Kidney (tissue), 14 donors: ENCODE data around the gene MTERF1. TPM values are rescaled to one million over a fixed set of nuclear protein-coding genes. Genes with fewer than 3 reads are reported as not detected.

Source experiments
- DNase-seq, 5 donors: peaks; one replicate each; pipeline ENCODE4 v3.0.0-alpha.2; 2013 to 2020
- FAIRE-seq: peaks from 2 replicates; lab custom pipeline; 2012; peaks lifted over from hg19 to GRCh38; lab: Jason Lieb, UNC
- H3K27ac ChIP-seq, 2 donors: one replicate each; pipeline ENCODE4 v1.7.0; 2013; ENCODE audit warnings: low read depth in 2 of 2, low read length in 2 of 2, inconsistent platforms in 1 of 2
- H3K27me3 ChIP-seq: one replicate; pipeline ENCODE4 v1.7.1; 2013; ENCODE audit warnings: low read length, inconsistent platforms; ENCODE audit not compliant: control insufficient read depth, insufficient read depth
- H3K36me3 ChIP-seq, 3 donors: one replicate each; pipeline versions ENCODE4 v1.7.0 to v1.7.1; 2013; ENCODE audit warnings: low read length in 3 of 3, control low read depth in 1 of 3, inconsistent platforms in 1 of 3; ENCODE audit not compliant: insufficient read depth in 3 of 3, control insufficient read depth in 2 of 3
- H3K4me1 ChIP-seq, 3 donors: one replicate each; pipeline versions ENCODE4 v1.7.0 to v1.7.1; 2013; ENCODE audit warnings: low read length in 3 of 3, inconsistent platforms in 1 of 3, low read depth in 1 of 3; ENCODE audit not compliant: control insufficient read depth in 2 of 3, insufficient read depth in 2 of 3
- H3K4me3 ChIP-seq, 3 donors: one replicate each; pipeline versions ENCODE4 v1.7.0 to v1.8.1; 2013; ENCODE audit warnings: low read length in 3 of 3, control low read depth in 1 of 3, inconsistent platforms in 1 of 3
- H3K9ac ChIP-seq, 3 donors: one replicate each; pipeline versions ENCODE4 v1.7.0 to v1.7.1; 2013; ENCODE audit warnings: low read length in 3 of 3, control low read depth in 1 of 3, inconsistent platforms in 1 of 3
- H3K9me3 ChIP-seq, 3 donors: one replicate each; pipeline versions ENCODE4 v1.7.0 to v1.7.1; 2013; ENCODE audit warnings: low read length in 3 of 3, control low read depth in 1 of 3, inconsistent platforms in 1 of 3; ENCODE audit not compliant: control insufficient read depth in 2 of 3, insufficient read depth in 1 of 3
- intact Hi-C: fragments of 100-400 bp; cut with DNase I; formaldehyde crosslinking; loops from one replicate; pipeline ENCODE4 v1.11.1; 2022
- polyA plus RNA-seq: library from polyadenylated mRNA; stranded (reverse); fragments of 350-450 nt; fragmentation: Illumina TruSeq; extraction: RNeasy Lipid Tissue Mini Kit (QIAGEN cat#74804); gene quantifications from one replicate; pipeline ENCODE4 v1.2.3, GENCODE V29; 2014; ENCODE audit warnings: low read depth, low replicate concordance; ENCODE audit not compliant: insufficient read depth
- total RNA-seq: library from RNA; stranded (reverse); fragmentation: NEBNext Ultra II Directional; extraction: Animal tissue kit (Norgen Biotek cat#: 25700); gene quantifications from one replicate; pipeline ENCODE4 v1.2.1, GENCODE V29; 2021
- TF ChIP-seq, protein P1 (sequence below): IDR thresholded peaks from 3 replicates; pipeline ENCODE4 v1.5.1; 2012; ENCODE audit warnings: mild to moderate bottlenecking, moderate library complexity, borderline replicate concordance; ENCODE audit not compliant: insufficient read depth; ENCODE audit errors: extremely low read depth
- donor health status: control.
- donor health status: control.
- donor health status: control.
- donor health status: control.
- donor health status: control.
- donor health status: DM: yes; HTN: yes; CAD: no.
- donor health status: Normal renal cell carcinoma (clear cell type).

MTERF1 gene
- total and polyA plus RNA-seq, 2 donors from 2014 or later: 10.1 to 14.6 TPM

DNA sequence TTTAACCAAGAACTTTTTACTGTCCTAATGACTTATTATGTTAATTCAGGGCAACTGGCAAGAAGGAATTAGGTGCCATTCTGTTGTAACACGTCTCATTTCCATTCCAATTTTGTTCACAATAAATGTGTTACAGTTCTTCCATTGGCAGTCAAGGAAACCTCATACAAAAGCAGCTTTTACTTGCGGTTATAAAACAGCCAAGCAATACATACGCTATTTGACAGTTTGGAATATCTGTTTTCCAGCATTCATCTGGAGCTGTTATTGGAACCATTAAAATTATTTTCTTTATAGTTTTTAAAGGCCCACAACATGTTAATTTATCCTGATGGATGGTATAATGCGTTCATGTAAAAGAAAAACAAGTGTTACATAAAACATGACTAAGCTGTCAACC is 33.3 kb downstream of the MTERF1 start:
- intact Hi-C loops: no loop called here
- no peak overlapping the region for H3K9ac ChIP-seq
- H3K36me3 ChIP-seq: no peaks in the 10 kb centered on the region
- TF ChIP-seq, protein P1, sequence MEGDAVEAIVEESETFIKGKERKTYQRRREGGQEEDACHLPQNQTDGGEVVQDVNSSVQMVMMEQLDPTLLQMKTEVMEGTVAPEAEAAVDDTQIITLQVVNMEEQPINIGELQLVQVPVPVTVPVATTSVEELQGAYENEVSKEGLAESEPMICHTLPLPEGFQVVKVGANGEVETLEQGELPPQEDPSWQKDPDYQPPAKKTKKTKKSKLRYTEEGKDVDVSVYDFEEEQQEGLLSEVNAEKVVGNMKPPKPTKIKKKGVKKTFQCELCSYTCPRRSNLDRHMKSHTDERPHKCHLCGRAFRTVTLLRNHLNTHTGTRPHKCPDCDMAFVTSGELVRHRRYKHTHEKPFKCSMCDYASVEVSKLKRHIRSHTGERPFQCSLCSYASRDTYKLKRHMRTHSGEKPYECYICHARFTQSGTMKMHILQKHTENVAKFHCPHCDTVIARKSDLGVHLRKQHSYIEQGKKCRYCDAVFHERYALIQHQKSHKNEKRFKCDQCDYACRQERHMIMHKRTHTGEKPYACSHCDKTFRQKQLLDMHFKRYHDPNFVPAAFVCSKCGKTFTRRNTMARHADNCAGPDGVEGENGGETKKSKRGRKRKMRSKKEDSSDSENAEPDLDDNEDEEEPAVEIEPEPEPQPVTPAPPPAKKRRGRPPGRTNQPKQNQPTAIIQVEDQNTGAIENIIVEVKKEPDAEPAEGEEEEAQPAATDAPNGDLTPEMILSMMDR: no peak
- DNase-seq (no peak), FAIRE-seq (no peak)
- no peaks in the 10 kb centered on the region for H3K27me3 ChIP-seq
- H3K27ac ChIP-seq: no peak overlapping the region
- peaks cover 0 to 3% (median 0%) of the 10 kb centered on the region in 3 donors for H3K9me3 ChIP-seq
- no peak overlapping the region for H3K4me3 ChIP-seq
- H3K4me1 ChIP-seq: no peaks in the 10 kb centered on the region

DNA sequence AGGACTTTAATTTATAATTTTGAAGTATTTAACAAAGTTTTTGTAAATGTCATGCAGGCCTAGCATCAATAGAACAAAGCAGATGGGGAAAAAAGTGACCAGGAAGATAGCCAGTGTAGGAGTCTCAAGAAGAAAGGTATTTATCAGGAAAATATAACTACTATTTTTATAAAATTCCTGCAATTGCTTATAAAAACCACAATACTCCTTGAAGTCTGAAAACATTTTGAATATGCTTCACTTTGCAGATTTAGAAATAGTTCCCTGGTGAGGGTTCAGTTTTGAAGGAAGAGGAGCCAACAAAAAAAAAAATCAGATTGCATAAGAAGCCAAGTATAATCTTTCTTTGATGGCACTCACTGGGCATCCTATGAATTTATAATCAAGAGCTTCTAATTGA is 34.1 kb downstream of the MTERF1 start:
- H3K36me3 ChIP-seq: no peaks in the 10 kb centered on the region
- no peak overlapping the region for H3K9ac ChIP-seq
- H3K27ac ChIP-seq: no peak overlapping the region
- no peak for DNase-seq
- no peaks in the 10 kb centered on the region for H3K4me1 ChIP-seq
- intact Hi-C loops: no loop called here
- no peak overlapping the region for H3K4me3 ChIP-seq
- TF ChIP-seq, protein P1: no peak
- H3K27me3 ChIP-seq: no peaks in the 10 kb centered on the region
- FAIRE-seq: no peak
- H3K9me3 ChIP-seq: peaks cover 0 to 3% (median 0%) of the 10 kb centered on the region in 3 donors

DNA sequence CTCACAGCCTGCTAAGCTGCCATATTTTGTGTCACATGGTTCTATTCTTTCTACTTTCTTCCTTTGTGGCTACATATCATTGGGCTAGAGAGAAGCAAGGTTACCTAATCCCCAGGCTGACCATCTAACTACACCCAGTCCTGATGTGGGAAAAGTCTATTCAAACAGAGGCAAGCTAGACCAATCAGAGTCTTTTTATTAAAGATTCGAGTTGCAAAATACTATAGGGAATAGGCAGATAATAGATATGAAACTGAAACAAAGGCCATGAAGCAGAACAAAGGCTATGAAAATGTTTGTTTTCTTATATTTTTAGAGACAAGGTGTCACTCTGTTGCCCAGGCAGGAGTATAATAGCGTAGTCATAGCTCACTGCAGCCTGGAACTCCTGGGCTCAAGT is 36.7 kb downstream of the MTERF1 start:
- FAIRE-seq (no peak), DNase-seq (no peak)
- intact Hi-C loops: no loop called here
- H3K9me3 ChIP-seq: peaks cover 0 to 3% (median 0%) of the 10 kb centered on the region in 3 donors
- H3K27ac ChIP-seq: no peak overlapping the region
- H3K27me3 ChIP-seq: no peaks in the 10 kb centered on the region
- TF ChIP-seq, protein P1: no peak
- no peak overlapping the region for H3K9ac ChIP-seq
- no peaks in the 10 kb centered on the region for H3K36me3 ChIP-seq
- H3K4me3 ChIP-seq: no peak overlapping the region
- H3K4me1 ChIP-seq: no peaks in the 10 kb centered on the region

DNA sequence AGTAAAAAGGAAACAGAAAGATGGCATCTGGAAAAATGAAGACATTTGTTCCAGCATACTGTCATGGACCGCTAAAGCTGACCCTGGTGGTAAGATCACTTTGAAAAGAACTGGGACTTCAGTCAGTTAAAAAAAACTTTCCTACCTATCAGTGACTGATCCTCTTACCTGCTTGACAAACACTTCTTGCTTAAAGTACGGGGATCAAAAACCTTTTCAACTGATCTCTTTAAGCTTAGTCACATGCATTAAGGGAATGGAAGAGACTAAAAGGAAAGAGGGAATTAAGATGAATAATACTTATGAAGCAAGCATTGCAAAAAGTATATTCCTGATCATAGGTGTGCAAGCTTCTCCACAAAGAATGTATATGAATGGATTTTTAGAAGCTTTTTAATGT is 42.1 kb downstream of the MTERF1 start:
- no peak for DNase-seq
- Histone ChIP-seq H3K9ac (no peak overlapping the region), H3K9me3 (no peaks in the 10 kb centered on the region), H3K27me3 (no peaks in the 10 kb centered on the region), H3K27ac (no peak overlapping the region), H3K36me3 (no peaks in the 10 kb centered on the region), H3K4me3 (no peak overlapping the region), H3K4me1 (no peaks in the 10 kb centered on the region)
- intact Hi-C loops: no loop called here
- FAIRE-seq: no peak
- TF ChIP-seq, protein P1: no peak
